ENCODE data around the gene FARSB.

Gene FARSB

DNA sequence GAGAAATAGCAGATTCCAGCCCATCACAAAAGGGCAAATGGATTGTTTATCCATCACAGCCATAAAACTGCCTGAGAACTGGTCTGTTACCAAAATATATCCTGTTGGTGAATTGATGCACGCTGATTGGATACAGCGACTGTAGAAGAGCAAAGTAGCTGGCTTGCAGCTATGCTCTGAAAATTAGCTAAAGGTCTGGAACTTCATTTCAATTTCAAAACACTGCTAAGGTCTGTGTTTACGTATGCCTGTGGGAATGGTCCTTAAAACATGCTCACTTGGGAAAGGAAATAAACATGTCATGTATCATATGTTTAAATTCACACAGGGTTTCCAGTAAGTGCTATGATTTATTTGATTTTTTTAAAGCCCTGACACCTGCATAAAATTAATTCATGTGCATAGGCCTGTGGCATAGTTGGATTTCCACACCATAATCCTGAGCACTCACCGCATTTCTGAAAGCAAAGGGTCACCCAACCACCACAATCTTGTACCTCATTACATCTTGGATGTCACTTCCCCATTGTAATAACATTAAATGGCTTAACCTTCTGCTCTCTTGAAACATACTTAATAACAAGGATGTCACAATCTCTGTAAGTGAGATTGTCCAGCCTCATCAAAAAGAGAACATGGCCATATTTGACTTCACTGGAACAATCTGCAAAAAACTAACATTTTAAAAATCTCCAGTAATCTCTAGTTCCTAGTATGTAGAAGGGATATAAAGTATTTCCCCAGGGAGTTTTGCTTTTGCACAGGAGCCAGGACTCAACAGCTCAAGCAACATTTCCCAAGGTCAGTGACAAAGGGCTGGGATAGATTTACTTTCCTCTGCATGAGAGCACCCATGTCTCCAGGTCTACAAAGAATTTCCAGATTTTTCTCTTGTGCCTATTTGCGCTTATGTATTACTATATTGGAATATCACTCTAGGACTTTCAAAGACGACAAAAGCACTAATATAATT, 109.8 kb downstream of the FARSB start:
- no peak for DNase-seq

DNA sequence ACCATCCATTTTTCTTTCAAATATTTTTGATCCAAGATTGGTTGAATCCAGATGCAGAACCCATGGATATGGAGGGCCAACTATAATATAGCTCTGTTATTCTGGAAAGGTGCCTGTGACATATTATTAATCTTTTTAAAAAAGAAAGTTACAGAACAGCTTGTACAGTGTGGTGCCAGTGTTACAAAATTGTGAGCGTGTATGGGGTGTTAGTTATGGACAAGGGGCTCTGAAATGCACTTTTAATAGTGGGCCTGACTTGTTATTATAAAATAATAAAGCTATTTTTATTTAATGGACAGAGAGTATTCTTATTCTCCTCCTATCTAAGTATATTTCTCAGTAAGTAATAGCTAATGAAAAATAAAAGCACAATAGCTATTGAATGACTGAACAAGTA, 111.2 kb downstream of the FARSB start:
- no peak for DNase-seq

DNA sequence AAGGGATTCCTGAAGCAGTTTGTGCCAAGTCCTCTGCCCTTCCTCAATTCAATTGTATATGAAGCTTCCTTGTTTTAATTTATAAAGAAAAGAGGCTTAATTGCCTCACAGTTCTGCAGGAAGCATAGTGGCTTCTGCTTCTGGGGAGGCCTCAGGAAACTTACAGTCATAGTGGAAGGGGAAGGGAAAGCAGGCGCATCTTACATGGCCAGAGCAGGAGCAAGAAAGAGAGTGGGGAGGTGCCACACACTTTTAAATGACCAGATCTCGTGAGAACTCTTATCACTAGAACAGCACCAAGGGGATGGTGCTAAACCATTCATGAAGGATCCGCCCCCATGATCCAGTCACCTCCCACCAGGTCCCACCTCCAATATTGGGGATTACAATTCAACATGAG, 117.4 kb downstream of the FARSB start:
- DNase-seq: no peak

DNA sequence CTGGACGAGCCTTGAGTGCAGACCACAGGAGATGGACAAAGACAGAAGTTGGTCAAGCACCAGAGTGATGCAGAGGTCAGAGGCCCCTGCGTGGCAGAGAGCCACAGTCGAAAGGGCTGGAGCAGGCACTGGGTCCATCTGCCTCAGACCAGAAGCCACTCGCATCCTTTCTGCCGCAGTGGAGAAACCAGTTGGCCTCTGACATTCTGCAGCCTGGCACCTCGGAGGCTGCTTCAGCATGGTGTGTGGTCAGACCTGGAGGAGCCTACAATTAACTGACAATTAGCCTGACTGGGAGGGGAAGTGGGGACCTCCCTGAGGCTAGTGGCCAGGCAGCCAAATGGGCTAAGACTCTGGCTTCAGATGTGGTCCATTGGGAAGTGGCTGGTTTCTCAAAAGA, 120.4 kb downstream of the FARSB start:
- DNase-seq: no peak

DNA sequence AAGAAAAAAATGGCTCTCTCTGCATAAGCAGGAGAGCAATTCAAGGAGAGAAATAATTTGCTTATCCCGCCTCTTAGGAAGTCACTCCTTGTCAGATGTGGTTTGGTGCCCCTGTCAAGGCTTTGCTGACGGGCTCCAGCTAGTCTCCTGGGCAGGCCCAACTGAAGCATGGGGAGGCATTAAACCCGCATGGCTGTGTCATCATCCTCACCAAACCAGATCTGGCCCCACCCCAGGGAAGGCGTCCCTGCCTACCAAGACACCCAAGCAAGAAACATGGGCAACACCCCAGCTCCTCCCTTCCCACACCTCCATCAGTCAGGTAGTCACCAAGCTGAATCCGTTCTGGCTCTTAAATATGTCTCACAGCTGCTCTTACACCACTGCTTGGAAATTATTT, 123.6 kb downstream of the FARSB start:
- no peak for DNase-seq

DNA sequence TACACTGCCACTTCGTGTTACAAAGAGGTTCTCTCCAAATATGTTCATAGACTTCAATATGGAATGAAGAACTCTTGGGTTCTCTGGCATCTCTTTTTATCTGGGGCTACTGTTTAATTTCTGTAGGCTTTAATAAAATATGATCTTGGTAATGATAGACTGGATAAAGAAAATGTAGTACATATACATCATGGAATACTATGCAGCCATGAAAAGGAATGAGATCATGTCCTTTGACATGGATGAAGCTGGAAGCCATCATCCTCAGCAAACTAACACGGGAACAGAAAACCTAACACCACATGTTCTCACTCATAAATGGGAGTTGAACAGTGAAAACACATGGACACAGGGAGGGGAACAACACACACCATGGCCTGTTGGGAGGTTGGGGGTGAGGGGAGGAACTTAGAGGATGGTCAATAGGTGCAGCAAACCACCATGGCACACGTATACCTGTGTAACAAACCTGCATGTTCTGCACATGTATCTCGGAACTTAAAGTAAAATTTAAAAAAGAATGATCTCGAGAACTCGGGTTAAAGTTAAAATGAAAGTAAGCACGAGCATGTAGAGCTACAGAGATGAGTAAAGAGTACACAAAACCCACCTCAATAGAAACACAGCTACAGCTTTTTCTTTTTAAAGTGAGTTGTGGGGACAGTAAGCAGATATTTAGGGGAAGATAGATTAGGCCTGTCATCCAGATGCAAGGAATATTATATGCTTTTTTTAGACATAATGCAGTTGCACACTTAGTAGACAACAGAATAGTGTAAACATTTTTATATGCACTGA, 129.2 kb downstream of the FARSB start:
- DNase-seq: no peak

DNA sequence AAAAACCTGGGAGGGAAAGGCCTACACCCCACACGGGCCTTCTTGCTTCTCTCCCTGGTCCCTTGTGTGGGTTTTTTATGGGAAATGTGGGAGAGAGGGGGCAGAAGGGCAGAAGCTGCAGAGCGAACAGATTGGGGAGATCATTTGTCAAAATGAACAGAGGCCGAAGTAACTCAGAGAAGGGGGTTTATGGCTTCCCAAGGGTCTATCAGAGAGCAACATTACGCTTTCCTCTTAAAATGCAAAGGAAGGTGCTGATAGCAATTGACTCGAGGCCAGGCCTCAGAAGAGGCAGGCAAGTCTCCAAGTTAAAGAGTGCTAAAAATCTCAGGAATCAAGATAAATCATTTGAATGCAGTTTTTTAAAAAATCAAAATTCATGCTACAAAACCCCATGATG, 130.1 kb downstream of the FARSB start:
- DNase-seq: no peak

DNA sequence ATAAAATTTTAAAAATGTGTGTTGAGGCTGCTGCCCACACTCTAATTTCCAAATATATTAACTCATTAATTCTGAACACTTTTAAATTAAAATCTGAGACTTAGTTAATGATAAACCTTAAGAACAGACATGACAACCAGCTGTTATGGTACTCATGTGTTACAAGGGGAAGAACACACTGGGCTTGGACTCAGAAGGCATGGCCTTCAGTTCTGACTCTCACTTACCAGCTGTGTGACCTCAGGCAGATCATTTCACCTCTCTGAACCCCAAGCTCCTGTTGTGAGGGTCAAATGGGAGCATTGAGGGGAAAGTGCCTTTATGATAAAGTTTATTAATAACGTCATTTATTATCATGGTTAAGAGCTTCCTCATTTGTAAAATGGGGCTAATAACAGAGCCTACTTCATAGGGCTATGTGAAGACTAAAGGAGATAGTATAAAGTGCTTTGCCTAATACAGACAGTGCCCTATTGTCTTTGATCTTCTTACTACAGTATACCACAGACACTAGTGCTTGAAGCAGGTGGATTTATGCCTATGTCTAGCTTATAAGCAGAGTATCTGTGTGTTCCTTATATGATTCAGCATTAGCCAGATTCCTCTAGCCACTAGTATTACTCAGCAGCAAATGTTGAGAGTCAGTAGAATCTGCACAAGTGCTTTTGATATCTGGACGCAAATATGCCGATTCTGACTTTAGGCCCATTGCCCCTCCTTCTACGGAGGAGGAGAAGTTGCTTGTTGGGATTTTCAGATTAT, 131.9 kb downstream of the FARSB start:
- no peak for DNase-seq

DNA sequence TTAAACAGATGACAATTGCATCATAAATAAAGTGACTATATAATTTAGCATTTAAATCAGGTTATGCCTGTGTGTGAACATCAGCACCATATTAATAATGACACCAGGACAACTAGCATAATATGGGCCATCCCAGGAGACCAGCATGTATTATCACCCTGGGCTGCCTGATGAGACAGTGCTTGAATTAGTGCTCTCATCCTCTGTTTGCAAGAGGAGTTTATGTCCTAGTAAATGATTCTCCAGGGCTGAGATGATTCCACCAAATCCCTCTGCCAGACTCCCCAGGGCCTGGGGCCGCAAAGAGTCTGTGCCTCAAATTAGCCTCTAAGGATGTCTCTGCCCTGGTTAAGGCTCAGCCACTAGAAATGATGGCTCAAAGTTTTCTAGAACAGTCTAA, 133.8 kb downstream of the FARSB start:
- no peak for DNase-seq

DNA sequence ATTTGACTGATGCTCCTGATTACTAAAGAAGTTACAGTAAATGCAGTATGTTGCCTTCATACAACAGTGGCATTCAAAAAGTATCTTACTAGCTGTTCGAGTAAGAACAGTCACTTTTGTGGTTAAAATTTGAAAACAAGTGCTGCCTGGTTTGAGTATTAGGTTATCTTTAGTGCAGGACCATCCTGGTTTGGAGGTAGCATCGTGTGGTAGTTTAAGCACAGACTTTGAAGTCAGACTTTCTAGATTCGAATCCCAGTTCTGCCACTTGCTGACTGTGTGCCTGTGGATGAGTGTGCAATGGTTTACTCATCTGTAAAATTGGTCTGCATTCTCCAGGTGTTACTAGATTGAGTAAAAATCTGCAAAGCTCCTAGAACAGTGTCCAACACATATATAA, 134.8 kb downstream of the FARSB start:
- DNase-seq: no peak

All from activated effector memory CD4-positive, alpha-beta T cell treated with Interleukin-2 at 50 U/mL for 16 hours (primary cell).